ENCODE measurements around the gene SLC9C1. TPM values are rescaled to one million over a fixed set of nuclear protein-coding genes. Genes with fewer than 3 reads are reported as not detected.

The SLC9C1 gene
- total and polyA plus RNA-seq, 9 donors: 0.07 to 0.35 (median 0.15) TPM; not detected in 4

- DNase-seq: no peak
- intact Hi-C loops (cut with DNase I): loop anchor here in 1 of 4 donors (10.0 kb wide), 1 partner anchor 226 kb away; no protein-coding TSS in a partner anchor
- no peak for TF ChIP-seq POLR2A (IDR thresholded peaks at IDR 0.05)
- TF ChIP-seq EP300 (IDR thresholded peaks at IDR 0.05): no peak
- no peak for TF ChIP-seq CTCF (IDR thresholded peaks at IDR 0.05)
- Histone ChIP-seq H3K9me3 (no peaks in the 10 kb centered on the region), H3K4me1 (ENCODE audit: insufficient read depth) (no peaks in the 10 kb centered on the region), H3K27me3 (no peaks in the 10 kb centered on the region), H3K27ac (no peak overlapping the region), H3K4me3 (no peak overlapping the region), H3K36me3 (no peaks in the 10 kb centered on the region)
Measured at GRCh38 chr3:112298781-112299180, 4.8 kb upstream of the SLC9C1 start.

- no peak overlapping the region for H3K4me3 ChIP-seq
- H3K27me3 ChIP-seq: no peaks in the 10 kb centered on the region
- H3K36me3 ChIP-seq: no peaks in the 10 kb centered on the region
- no peaks in the 10 kb centered on the region for H3K4me1 ChIP-seq (ENCODE audit: insufficient read depth)
- no peak overlapping the region for H3K27ac ChIP-seq
- TF ChIP-seq POLR2A (IDR thresholded peaks at IDR 0.05) (no peak), EP300 (IDR thresholded peaks at IDR 0.05) (no peak), CTCF (IDR thresholded peaks at IDR 0.05) (no peak)
- DNase-seq: no peak
- H3K9me3 ChIP-seq: no peaks in the 10 kb centered on the region
- intact Hi-C loops (cut with DNase I): loop anchor here in 1 of 4 donors (10.0 kb wide), 1 partner anchor 227 kb away; no protein-coding TSS in a partner anchor
Measured at GRCh38 chr3:112297714-112298113, 3.7 kb upstream of the SLC9C1 start.

- Histone ChIP-seq H3K36me3 (no peaks in the 10 kb centered on the region), H3K27ac (no peak overlapping the region), H3K9me3 (no peaks in the 10 kb centered on the region), H3K4me3 (no peak overlapping the region), H3K4me1 (ENCODE audit: insufficient read depth) (no peaks in the 10 kb centered on the region), H3K27me3 (no peaks in the 10 kb centered on the region)
- DNase-seq: no peak
- TF ChIP-seq CTCF (IDR thresholded peaks at IDR 0.05): no peak
- no peak for TF ChIP-seq EP300 (IDR thresholded peaks at IDR 0.05)
- TF ChIP-seq POLR2A (IDR thresholded peaks at IDR 0.05): no peak
- WGBS, 3 donors: 91 to 94% (median 92%) methylated on average over 4 of the region's 4 CpGs
- intact Hi-C loops (cut with DNase I): no loop called here
Measured at GRCh38 chr3:112289011-112289410, 5.0 kb downstream of the SLC9C1 start.

- Histone ChIP-seq H3K36me3 (no peaks in the 10 kb centered on the region), H3K4me1 (ENCODE audit: insufficient read depth) (no peaks in the 10 kb centered on the region), H3K9me3 (no peaks in the 10 kb centered on the region), H3K27ac (no peak overlapping the region), H3K27me3 (no peaks in the 10 kb centered on the region), H3K4me3 (no peak overlapping the region)
- intact Hi-C loops (cut with DNase I): no loop called here
- no peak for TF ChIP-seq EP300 (IDR thresholded peaks at IDR 0.05)
- no peak for TF ChIP-seq POLR2A (IDR thresholded peaks at IDR 0.05)
- TF ChIP-seq CTCF (IDR thresholded peaks at IDR 0.05): no peak
- DNase-seq: no peak
- 92 to 98% (median 97%) methylated on average over 1 of the region's 1 CpG for WGBS, 3 donors
Measured at GRCh38 chr3:112280266-112280665, 13.8 kb downstream of the SLC9C1 start.

GRCh38 chr3:112273536-112273935 lies 20.5 kb downstream of the SLC9C1 start:
- Histone ChIP-seq H3K27me3 (no peaks in the 10 kb centered on the region), H3K4me3 (no peak overlapping the region), H3K4me1 (ENCODE audit: insufficient read depth) (no peaks in the 10 kb centered on the region), H3K27ac (no peak overlapping the region), H3K36me3 (no peaks in the 10 kb centered on the region), H3K9me3 (no peaks in the 10 kb centered on the region)
- intact Hi-C loops (cut with DNase I): no loop called here
- TF ChIP-seq POLR2A (IDR thresholded peaks at IDR 0.05) (no peak), EP300 (IDR thresholded peaks at IDR 0.05) (no peak), CTCF (IDR thresholded peaks at IDR 0.05) (no peak)
- 89 to 96% (median 94%) methylated on average over 2 of the region's 2 CpGs for WGBS, 3 donors
- no peak for DNase-seq
